Panc1 (cell line): ENCODE results near the gene LRRC8C. TPM values are rescaled to one million over a fixed set of nuclear protein-coding genes. Genes with fewer than 3 reads are reported as not detected.

Source experiments
- ATAC-seq: fragments of 200-7000 bp; cut with Tn5 transposase; 2 replicates; pipeline ENCODE4 v1.9.1; 2020; ENCODE audit warnings: mild to moderate bottlenecking, moderate library complexity
- BruUV-seq: library from RNA; stranded (reverse); fragments of 400-500 nt; replicated peaks from 2 replicates; lab custom pipeline; 2021; lab: Mats Ljungman, UMichigan
- CTCF ChIA-PET: fragments of 300-600 bp; sonication (Branson Sonifier 250); formaldehyde crosslinking; loops from one replicate; lab custom pipeline; 2022; ENCODE audit warnings: antibody characterized with exemption; lab: Charles Lee
- POLR2A ChIA-PET: fragments of 300-600 bp; sonication (Branson Sonifier 250); formaldehyde crosslinking; loops from one replicate; lab custom pipeline; 2022; ENCODE audit warnings: antibody characterized with exemption; lab: Charles Lee
- DNase-seq: peaks from one replicate; pipeline ENCODE4 v3.0.0-alpha.2; 2010; ENCODE audit warnings: low read depth, low spot score
- H3K27ac ChIP-seq: 2 replicates; pipeline ENCODE4 v1.5.1; 2011; ENCODE audit warnings: mild to moderate bottlenecking, low read length, inconsistent platforms
- H3K27me3 ChIP-seq: fragments of 200-500 bp; sonication (Bioruptor generic); 2 replicates; pipeline ENCODE4 v1.6.0; 2014; ENCODE audit warnings: low read length, inconsistent platforms; ENCODE audit not compliant: control insufficient read depth, insufficient read depth
- H3K36me3 ChIP-seq: fragments of 200-500 bp; sonication (Bioruptor generic); 2 replicates; pipeline ENCODE4 v1.5.1; 2014; ENCODE audit warnings: inconsistent platforms, mild to moderate bottlenecking, low read length, moderate library complexity; ENCODE audit not compliant: control insufficient read depth, insufficient read depth
- H3K4me1 ChIP-seq: 2 replicates; pipeline ENCODE4 v1.5.1; 2011; ENCODE audit warnings: inconsistent platforms, mild to moderate bottlenecking, low read length, moderate library complexity; ENCODE audit not compliant: control insufficient read depth, insufficient read depth
- H3K4me3 ChIP-seq, 2 experiments: 2 replicates each; pipeline ENCODE4 v1.5.1; 2011 to 2012; ENCODE audit warnings: low read depth in 2 of 2, low read length in 2 of 2, mild to moderate bottlenecking in 2 of 2, inconsistent platforms in 1 of 2, moderate library complexity in 1 of 2
- H3K9me3 ChIP-seq: fragments of 200-500 bp; sonication (Bioruptor generic); 2 replicates; pipeline ENCODE4 v1.5.1; 2014; ENCODE audit warnings: low read depth, mild to moderate bottlenecking, inconsistent platforms, low read length, moderate library complexity; ENCODE audit not compliant: control insufficient read depth, insufficient read depth
- POLR2AphosphoS5 ChIP-seq: IDR thresholded peaks from 2 replicates; pipeline ENCODE4 v1.6.1; 2012; ENCODE audit warnings: mild to moderate bottlenecking, low read depth, low read length, moderate library complexity
- SIN3A ChIP-seq: IDR thresholded peaks from 2 replicates; pipeline ENCODE4 v1.6.1; 2012; ENCODE audit warnings: low read depth, mild to moderate bottlenecking, low read length, moderate library complexity, borderline replicate concordance; ENCODE audit not compliant: insufficient read depth
- TCF7L2 ChIP-seq: IDR thresholded peaks from 2 replicates; pipeline ENCODE4 v1.6.1; 2011; ENCODE audit warnings: mild to moderate bottlenecking, low read depth, low read length, inconsistent platforms
- in situ Hi-C: cut with HindIII; loops from 2 replicates; pipeline ENCODE4 v1.10.0; 2016; ENCODE audit warnings: low sequenced_read_pairs, low pct_unique_long_range_greater_than_20kb
- intact Hi-C: fragments of 100-400 bp; cut with micrococcal nuclease; formaldehyde crosslinking; loops from one replicate; pipeline ENCODE4 v1.10.0; 2022; ENCODE audit not compliant: unreplicated experiment
- total RNA-seq: library from RNA; stranded (reverse); gene quantifications from one replicate; pipeline ENCODE4 v1.2.1, GENCODE V29; 2021; ENCODE audit not compliant: unreplicated experiment
- TF ChIP-seq, protein P1 (sequence below): fragments of 450-650 bp; IDR thresholded peaks from 2 replicates; pipeline ENCODE4 v1.5.1; 2017; ENCODE audit warnings: mild to moderate bottlenecking
- TF ChIP-seq, protein P2 (sequence below), 2 experiments: IDR thresholded peaks; 2 replicates each; pipeline ENCODE4 v1.6.1; 2011 to 2012; ENCODE audit warnings: low read depth in 2 of 2, control low read depth in 1 of 2, low read length in 1 of 2, mild to moderate bottlenecking in 1 of 2, moderate library complexity in 1 of 2; ENCODE audit not compliant: insufficient read depth in 1 of 2

Gene LRRC8C
- total RNA-seq, 1 experiment from 2014 or later = 17.1 TPM

DNA sequence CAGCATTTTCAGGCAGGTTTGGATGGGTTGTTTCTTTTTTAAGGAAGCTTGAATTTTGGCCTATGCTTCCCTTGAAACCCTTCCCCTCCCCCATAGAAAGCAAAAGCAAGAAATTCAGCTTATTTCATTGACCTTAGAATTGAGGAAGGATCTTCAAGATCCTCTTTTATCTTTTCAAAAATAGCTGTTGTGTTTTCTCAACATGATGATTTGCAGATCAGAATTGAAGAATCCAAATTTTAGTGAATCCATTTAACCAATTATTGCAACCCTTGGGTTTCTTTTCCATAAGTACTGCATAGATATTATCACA lies 73.7 kb downstream of the LRRC8C start:
- intact Hi-C loops (no loop called here), in situ Hi-C loops (no loop called here)
- CTCF ChIA-PET = no interaction called here
- Histone ChIP-seq H3K9me3 (no peaks in the 10 kb centered on the region), H3K4me3 (no peak overlapping the region), H3K36me3 (no peaks in the 10 kb centered on the region), H3K27me3 (no peaks in the 10 kb centered on the region), H3K4me1 (no peaks in the 10 kb centered on the region; the same call in 1 of the 2 replicates), H3K27ac (no peak overlapping the region)
- no peak for ATAC-seq
- DNase-seq = no peak
- TF ChIP-seq, protein P1, sequence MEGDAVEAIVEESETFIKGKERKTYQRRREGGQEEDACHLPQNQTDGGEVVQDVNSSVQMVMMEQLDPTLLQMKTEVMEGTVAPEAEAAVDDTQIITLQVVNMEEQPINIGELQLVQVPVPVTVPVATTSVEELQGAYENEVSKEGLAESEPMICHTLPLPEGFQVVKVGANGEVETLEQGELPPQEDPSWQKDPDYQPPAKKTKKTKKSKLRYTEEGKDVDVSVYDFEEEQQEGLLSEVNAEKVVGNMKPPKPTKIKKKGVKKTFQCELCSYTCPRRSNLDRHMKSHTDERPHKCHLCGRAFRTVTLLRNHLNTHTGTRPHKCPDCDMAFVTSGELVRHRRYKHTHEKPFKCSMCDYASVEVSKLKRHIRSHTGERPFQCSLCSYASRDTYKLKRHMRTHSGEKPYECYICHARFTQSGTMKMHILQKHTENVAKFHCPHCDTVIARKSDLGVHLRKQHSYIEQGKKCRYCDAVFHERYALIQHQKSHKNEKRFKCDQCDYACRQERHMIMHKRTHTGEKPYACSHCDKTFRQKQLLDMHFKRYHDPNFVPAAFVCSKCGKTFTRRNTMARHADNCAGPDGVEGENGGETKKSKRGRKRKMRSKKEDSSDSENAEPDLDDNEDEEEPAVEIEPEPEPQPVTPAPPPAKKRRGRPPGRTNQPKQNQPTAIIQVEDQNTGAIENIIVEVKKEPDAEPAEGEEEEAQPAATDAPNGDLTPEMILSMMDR = no peak
- TF ChIP-seq TCF7L2 (no peak), SIN3A (no peak), POLR2AphosphoS5 (no peak)
- TF ChIP-seq, protein P2, sequence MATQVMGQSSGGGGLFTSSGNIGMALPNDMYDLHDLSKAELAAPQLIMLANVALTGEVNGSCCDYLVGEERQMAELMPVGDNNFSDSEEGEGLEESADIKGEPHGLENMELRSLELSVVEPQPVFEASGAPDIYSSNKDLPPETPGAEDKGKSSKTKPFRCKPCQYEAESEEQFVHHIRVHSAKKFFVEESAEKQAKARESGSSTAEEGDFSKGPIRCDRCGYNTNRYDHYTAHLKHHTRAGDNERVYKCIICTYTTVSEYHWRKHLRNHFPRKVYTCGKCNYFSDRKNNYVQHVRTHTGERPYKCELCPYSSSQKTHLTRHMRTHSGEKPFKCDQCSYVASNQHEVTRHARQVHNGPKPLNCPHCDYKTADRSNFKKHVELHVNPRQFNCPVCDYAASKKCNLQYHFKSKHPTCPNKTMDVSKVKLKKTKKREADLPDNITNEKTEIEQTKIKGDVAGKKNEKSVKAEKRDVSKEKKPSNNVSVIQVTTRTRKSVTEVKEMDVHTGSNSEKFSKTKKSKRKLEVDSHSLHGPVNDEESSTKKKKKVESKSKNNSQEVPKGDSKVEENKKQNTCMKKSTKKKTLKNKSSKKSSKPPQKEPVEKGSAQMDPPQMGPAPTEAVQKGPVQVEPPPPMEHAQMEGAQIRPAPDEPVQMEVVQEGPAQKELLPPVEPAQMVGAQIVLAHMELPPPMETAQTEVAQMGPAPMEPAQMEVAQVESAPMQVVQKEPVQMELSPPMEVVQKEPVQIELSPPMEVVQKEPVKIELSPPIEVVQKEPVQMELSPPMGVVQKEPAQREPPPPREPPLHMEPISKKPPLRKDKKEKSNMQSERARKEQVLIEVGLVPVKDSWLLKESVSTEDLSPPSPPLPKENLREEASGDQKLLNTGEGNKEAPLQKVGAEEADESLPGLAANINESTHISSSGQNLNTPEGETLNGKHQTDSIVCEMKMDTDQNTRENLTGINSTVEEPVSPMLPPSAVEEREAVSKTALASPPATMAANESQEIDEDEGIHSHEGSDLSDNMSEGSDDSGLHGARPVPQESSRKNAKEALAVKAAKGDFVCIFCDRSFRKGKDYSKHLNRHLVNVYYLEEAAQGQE (IDR thresholded peaks at IDR 0.05; ENCODE audit: insufficient read depth in 1 of 2, low read depth in 2 of 2, low read length in 1 of 2) = no peak
- no TSS peak for BruUV-seq
- POLR2A ChIA-PET = no interaction called here

DNA sequence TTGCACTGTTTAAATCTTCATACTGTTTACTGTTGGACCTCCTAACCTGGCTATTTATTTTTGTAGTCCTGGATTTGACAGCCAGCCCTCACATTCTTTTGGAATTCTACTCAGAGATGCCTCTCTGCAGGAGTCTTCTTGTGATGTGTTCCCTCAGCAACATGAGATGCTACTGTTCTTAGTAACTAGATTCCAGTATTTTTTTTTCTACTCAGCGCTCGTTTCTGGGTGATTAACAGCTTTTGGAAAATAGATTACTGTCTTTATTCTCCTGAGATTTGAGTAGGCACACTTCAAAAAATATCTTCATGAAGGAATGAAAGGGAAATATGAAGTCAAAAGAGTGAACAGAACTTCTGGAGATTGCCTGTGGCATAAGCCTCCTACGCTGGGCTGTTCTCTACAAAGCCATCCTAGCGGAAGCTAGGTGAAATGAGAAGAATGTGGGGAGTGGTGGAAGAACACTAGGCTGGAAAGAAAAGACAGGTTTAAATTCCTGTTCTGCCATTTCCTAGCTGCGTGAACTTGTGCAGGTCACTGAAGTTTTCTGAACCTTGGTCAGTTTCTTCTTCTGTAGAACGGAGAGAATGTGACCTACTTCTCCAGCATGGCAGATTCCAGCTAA lies 75.9 kb downstream of the LRRC8C start:
- ATAC-seq (no peak), DNase-seq (no peak)
- Histone ChIP-seq H3K36me3 (no peaks in the 10 kb centered on the region), H3K9me3 (no peaks in the 10 kb centered on the region), H3K4me1 (no peaks in the 10 kb centered on the region), H3K27ac (no peak overlapping the region), H3K27me3 (no peaks in the 10 kb centered on the region), H3K4me3 (no peak overlapping the region)
- no TSS peak for BruUV-seq
- TF ChIP-seq, protein P1 = no peak
- TF ChIP-seq SIN3A (no peak), POLR2AphosphoS5 (no peak), TCF7L2 (no peak)
- TF ChIP-seq, protein P2 (IDR thresholded peaks at IDR 0.05; ENCODE audit: insufficient read depth in 1 of 2, low read depth in 2 of 2, low read length in 1 of 2) = no peak
- in situ Hi-C loops = no loop called here
- intact Hi-C loops = no loop called here
- CTCF ChIA-PET = no interaction called here
- POLR2A ChIA-PET = no interaction called here
